AG04449 (cell line): ENCODE measurements around the gene BORCS8.

Experiments used
- CTCF ChIA-PET: fragments of 350-600 bp; formaldehyde crosslinking; extraction: SDS; loops from one replicate; lab custom pipeline; 2021; ENCODE audit warnings: antibody characterized with exemption; lab: Yijun Ruan, JAX
- POLR2A ChIA-PET: fragments of 400-600, 350-600 bp; formaldehyde crosslinking; extraction: SDS; loops from one replicate; lab custom pipeline; 2020; ENCODE audit warnings: antibody characterized with exemption, inconsistent platforms; lab: Yijun Ruan, JAX
- DNase-seq: peaks from one replicate; pipeline ENCODE4 v3.0.0-alpha.2; 2010; ENCODE audit warnings: low read depth, low spot score
- H3K4me3 ChIP-seq: 2 replicates; pipeline ENCODE4 v1.5.1; 2011; ENCODE audit warnings: low read depth, mild to moderate bottlenecking, control low read depth, low read length
- CTCF ChIP-seq: IDR thresholded peaks from one replicate; pipeline ENCODE4 v1.5.1; 2011; ENCODE audit warnings: mild to moderate bottlenecking, moderate library complexity, low read length, control low read depth, inconsistent platforms; ENCODE audit not compliant: insufficient read depth; ENCODE audit errors: missing control alignments

Gene BORCS8

DNA sequence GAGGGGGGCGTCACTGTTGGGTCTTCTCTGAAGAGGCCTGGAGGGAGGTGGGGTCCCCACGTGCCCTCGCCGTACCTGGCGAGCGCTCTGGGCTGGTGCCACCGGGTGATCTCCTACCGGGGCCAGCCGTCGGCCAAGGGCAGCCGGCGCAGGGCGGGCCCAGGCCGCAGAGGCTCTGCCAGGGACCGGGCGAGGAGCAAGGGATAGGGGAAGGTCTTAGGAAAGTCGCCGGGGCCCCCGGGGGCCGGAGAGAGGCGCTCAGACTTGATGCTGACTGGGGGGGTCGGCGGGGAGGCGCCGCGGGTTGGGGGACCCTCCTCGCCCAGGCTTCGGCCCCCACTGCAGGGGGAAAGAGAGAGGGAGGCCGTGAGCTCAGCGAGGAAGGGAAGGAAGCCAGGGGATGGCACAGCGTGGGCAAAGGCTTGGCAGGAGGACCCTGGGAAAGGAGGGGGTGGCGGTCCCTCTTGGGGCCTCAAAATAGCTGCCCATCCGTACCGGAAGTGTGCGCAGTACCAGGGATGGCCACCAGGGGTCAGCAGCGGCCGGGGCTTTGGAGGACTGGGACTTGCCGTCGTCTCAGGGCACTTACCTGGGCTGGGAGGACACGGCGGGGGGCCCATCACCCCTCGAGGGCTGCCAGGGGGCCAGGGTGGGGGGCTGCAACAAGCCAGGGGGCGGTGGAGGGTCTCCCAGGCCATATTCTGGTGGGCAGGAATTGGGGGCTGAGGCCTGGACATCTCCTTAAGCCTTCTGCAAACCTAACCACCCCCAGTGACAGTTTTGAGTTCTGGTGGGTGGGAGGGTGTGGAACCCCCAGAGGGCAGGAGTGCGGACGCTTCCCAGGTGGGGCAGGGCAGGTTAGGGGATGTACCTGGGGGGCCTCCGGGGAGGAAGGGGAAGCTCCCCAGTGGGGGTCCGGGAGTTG lies 46.0 kb downstream of the BORCS8 start:
- no peak overlapping the region for H3K4me3 ChIP-seq
- CTCF ChIA-PET: interaction anchor here (0.5 to 11.9 kb wide), 27 partner anchors 10 to 344 kb away, joined by 3 to 182 read pairs (median 4); partner anchors contain the start of gene MEF2B
- POLR2A ChIA-PET: no interaction called here
- TF ChIP-seq CTCF: peak; percentile 97
- DNase-seq: no peak

DNA sequence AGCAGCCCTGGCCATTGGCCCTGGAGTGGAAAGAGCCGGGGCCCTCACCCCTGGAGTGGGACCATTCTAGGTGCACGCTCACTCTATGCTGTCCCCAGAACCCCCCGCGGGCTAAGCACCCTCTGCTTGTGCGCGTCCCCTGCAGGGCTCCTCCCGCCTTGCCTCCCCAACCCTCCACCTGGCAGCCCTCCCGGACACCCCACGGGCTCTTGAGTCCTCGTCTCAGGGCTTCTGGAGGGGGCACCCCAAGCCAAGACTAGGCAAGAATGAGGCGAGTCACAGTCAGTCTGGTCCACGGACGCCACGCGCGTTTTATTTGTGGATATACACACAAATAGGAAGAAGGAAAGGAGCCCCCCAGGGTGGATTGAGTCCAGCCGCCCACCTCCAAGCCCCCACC lies 46.7 kb downstream of the BORCS8 start:
- no peak for TF ChIP-seq CTCF
- no peak for DNase-seq
- ChIA-PET CTCF (interaction anchor here (0.5 to 11.9 kb wide), 27 partner anchors 9 to 345 kb away, joined by 3 to 182 read pairs (median 5); partner anchors contain the start of gene MEF2B), POLR2A (no interaction called here)
- H3K4me3 ChIP-seq: no peak overlapping the region

- H3K4me3 ChIP-seq: no peak overlapping the region
- no peak for TF ChIP-seq CTCF
- no peak for DNase-seq
- ChIA-PET POLR2A (no interaction called here), CTCF (interaction anchor here (1.2 to 11.9 kb wide), 6 partner anchors 17 to 96 kb away, joined by 3 to 182 read pairs (median 27); no protein-coding TSS in a partner anchor)
Measured at GRCh38 chr19:19142347-19142746, 49.6 kb downstream of the BORCS8 start.

GRCh38 chr19:19140476-19140875 lies 51.5 kb downstream of the BORCS8 start:
- DNase-seq: no peak
- POLR2A ChIA-PET: no interaction called here
- no peak overlapping the region for H3K4me3 ChIP-seq
- CTCF ChIA-PET: interaction anchor here (0.6 to 11.9 kb wide), 14 partner anchors 8 to 227 kb away, joined by 3 to 182 read pairs (median 4); no protein-coding TSS in a partner anchor
- TF ChIP-seq CTCF: no peak

GRCh38 chr19:19139876-19140229 lies 52.1 kb downstream of the BORCS8 start:
- no peak for DNase-seq
- ChIA-PET CTCF (interaction anchor here (0.6 to 11.9 kb wide), 11 partner anchors 9 to 227 kb away, joined by 3 to 182 read pairs (median 7); no protein-coding TSS in a partner anchor), POLR2A (no interaction called here)
- TF ChIP-seq CTCF: no peak
- no peak overlapping the region for H3K4me3 ChIP-seq
